Measurements from ENCODE around the gene MYCT1.

Gene MYCT1

GRCh38 chr6:152698692-152699091 lies 995 bp downstream of the MYCT1 start:
- TF ChIP-seq, protein P1, sequence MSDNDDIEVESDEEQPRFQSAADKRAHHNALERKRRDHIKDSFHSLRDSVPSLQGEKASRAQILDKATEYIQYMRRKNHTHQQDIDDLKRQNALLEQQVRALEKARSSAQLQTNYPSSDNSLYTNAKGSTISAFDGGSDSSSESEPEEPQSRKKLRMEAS (IDR thresholded peaks at IDR 0.05): no peak
- TF ChIP-seq YY1 (IDR thresholded peaks at IDR 0.05; ENCODE audit: low read depth): no peak
- TF ChIP-seq, protein P2, sequence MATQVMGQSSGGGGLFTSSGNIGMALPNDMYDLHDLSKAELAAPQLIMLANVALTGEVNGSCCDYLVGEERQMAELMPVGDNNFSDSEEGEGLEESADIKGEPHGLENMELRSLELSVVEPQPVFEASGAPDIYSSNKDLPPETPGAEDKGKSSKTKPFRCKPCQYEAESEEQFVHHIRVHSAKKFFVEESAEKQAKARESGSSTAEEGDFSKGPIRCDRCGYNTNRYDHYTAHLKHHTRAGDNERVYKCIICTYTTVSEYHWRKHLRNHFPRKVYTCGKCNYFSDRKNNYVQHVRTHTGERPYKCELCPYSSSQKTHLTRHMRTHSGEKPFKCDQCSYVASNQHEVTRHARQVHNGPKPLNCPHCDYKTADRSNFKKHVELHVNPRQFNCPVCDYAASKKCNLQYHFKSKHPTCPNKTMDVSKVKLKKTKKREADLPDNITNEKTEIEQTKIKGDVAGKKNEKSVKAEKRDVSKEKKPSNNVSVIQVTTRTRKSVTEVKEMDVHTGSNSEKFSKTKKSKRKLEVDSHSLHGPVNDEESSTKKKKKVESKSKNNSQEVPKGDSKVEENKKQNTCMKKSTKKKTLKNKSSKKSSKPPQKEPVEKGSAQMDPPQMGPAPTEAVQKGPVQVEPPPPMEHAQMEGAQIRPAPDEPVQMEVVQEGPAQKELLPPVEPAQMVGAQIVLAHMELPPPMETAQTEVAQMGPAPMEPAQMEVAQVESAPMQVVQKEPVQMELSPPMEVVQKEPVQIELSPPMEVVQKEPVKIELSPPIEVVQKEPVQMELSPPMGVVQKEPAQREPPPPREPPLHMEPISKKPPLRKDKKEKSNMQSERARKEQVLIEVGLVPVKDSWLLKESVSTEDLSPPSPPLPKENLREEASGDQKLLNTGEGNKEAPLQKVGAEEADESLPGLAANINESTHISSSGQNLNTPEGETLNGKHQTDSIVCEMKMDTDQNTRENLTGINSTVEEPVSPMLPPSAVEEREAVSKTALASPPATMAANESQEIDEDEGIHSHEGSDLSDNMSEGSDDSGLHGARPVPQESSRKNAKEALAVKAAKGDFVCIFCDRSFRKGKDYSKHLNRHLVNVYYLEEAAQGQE (IDR thresholded peaks at IDR 0.05; ENCODE audit: low read depth): no peak
- no peak for TF ChIP-seq EGR1 (IDR thresholded peaks at IDR 0.05)
- no peak for TF ChIP-seq TCF12 (IDR thresholded peaks at IDR 0.05; ENCODE audit: low read depth)
- TF ChIP-seq, protein P3, sequence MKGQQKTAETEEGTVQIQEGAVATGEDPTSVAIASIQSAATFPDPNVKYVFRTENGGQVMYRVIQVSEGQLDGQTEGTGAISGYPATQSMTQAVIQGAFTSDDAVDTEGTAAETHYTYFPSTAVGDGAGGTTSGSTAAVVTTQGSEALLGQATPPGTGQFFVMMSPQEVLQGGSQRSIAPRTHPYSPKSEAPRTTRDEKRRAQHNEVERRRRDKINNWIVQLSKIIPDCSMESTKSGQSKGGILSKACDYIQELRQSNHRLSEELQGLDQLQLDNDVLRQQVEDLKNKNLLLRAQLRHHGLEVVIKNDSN (IDR thresholded peaks at IDR 0.05): no peak
- TF ChIP-seq TEAD4 (IDR thresholded peaks at IDR 0.05): no peak
- TF ChIP-seq FOXM1 (IDR thresholded peaks at IDR 0.05; ENCODE audit: borderline replicate concordance, low read depth): no peak
- no peak for TF ChIP-seq ZBTB7A (IDR thresholded peaks at IDR 0.05; ENCODE audit: low read depth)

- TF ChIP-seq, protein P3 (IDR thresholded peaks at IDR 0.05): no peak
Observed at GRCh38 chr6:152700427-152700826, 2.7 kb downstream of the MYCT1 start.

GRCh38 chr6:152701081-152701862 lies 3.6 kb downstream of the MYCT1 start:
- TF ChIP-seq EGR1 (IDR thresholded peaks at IDR 0.05): no peak
- no peak for TF ChIP-seq RAD21 (IDR thresholded peaks at IDR 0.05; ENCODE audit: low read depth)
- no peak for TF ChIP-seq CREB1 (IDR thresholded peaks at IDR 0.05; ENCODE audit: low read depth)
- no peak for TF ChIP-seq TAF1 (IDR thresholded peaks at IDR 0.05; ENCODE audit: low read depth)
- TF ChIP-seq, protein P2 (IDR thresholded peaks at IDR 0.05; ENCODE audit: low read depth): no peak
- no peak for TF ChIP-seq EP300 (IDR thresholded peaks at IDR 0.05; ENCODE audit: borderline replicate concordance)
- TF ChIP-seq TCF12 (IDR thresholded peaks at IDR 0.05; ENCODE audit: low read depth): no peak
- TF ChIP-seq CEBPB (IDR thresholded peaks at IDR 0.05): no peak
- no peak for TF ChIP-seq FOXM1 (IDR thresholded peaks at IDR 0.05; ENCODE audit: borderline replicate concordance, low read depth)
- TF ChIP-seq, protein P1 (IDR thresholded peaks at IDR 0.05): no peak
- no peak for TF ChIP-seq TEAD4 (IDR thresholded peaks at IDR 0.05)
- TF ChIP-seq, protein P3 (IDR thresholded peaks at IDR 0.05): no peak
- TF ChIP-seq NFIC (IDR thresholded peaks at IDR 0.05): no peak
- TF ChIP-seq ZBTB7A (IDR thresholded peaks at IDR 0.05; ENCODE audit: low read depth): no peak
- no peak for TF ChIP-seq YY1 (IDR thresholded peaks at IDR 0.05; ENCODE audit: low read depth)

DNA sequence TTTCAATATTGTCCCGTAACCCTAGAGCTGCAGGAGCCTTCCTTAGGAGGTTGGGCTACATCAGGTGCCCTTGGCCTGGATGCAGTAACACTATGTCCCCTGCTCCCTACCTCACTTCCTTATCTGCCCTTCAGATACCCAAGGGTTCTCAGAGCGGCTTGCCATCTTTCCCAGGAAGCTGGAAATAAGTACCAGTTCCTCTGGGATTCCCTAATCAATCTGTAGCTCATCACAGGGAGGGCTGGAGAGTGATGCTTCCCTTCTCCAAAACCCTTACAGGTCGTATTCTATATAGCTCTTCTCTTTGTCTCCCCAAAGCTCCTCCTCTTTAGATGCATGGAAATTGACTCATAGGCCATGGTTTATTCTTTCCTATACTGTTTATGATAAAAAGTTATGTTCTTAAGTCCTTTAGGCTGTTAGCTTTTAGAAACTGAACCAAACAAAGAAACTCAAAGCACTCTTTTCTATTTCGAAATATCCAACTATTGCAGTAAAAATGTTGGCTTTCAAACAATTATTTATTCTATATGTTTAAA lies 4.2 kb downstream of the MYCT1 start:
- TF ChIP-seq RAD21 (IDR thresholded peaks at IDR 0.05; ENCODE audit: low read depth) (no peak), YY1 (IDR thresholded peaks at IDR 0.05; ENCODE audit: low read depth) (no peak), TCF12 (IDR thresholded peaks at IDR 0.05; ENCODE audit: low read depth) (no peak), FOXM1 (IDR thresholded peaks at IDR 0.05; ENCODE audit: borderline replicate concordance, low read depth) (no peak), NFIC (IDR thresholded peaks at IDR 0.05) (no peak), CREB1 (IDR thresholded peaks at IDR 0.05; ENCODE audit: low read depth) (no peak)
- TF ChIP-seq, protein P1 (IDR thresholded peaks at IDR 0.05): no peak
- TF ChIP-seq, protein P3 (IDR thresholded peaks at IDR 0.05): no peak

GRCh38 chr6:152705327-152705726 lies 7.6 kb downstream of the MYCT1 start:
- TF ChIP-seq ZBTB7A (IDR thresholded peaks at IDR 0.05; ENCODE audit: low read depth): no peak
- no peak for TF ChIP-seq YY1 (IDR thresholded peaks at IDR 0.05; ENCODE audit: low read depth)
- TF ChIP-seq, protein P3 (IDR thresholded peaks at IDR 0.05): no peak
- TF ChIP-seq EP300 (IDR thresholded peaks at IDR 0.05; ENCODE audit: borderline replicate concordance): no peak
- TF ChIP-seq NFIC (IDR thresholded peaks at IDR 0.05): no peak
- no peak for TF ChIP-seq EGR1 (IDR thresholded peaks at IDR 0.05)
- TF ChIP-seq FOXM1 (IDR thresholded peaks at IDR 0.05; ENCODE audit: borderline replicate concordance, low read depth): no peak
- TF ChIP-seq TCF12 (IDR thresholded peaks at IDR 0.05; ENCODE audit: low read depth): no peak
- no peak for TF ChIP-seq TEAD4 (IDR thresholded peaks at IDR 0.05)
- no peak for TF ChIP-seq TAF1 (IDR thresholded peaks at IDR 0.05; ENCODE audit: low read depth)
- TF ChIP-seq, protein P2 (IDR thresholded peaks at IDR 0.05; ENCODE audit: low read depth): no peak
- TF ChIP-seq CEBPB (IDR thresholded peaks at IDR 0.05): no peak
- TF ChIP-seq, protein P1 (IDR thresholded peaks at IDR 0.05): no peak

Measured in Ishikawa (cell line).